Fibroblast of the aortic adventitia (primary cell): Measurements from ENCODE around the gene PRKG1. TPM values are rescaled to one million over a fixed set of nuclear protein-coding genes. Genes with fewer than 3 reads are reported as not detected.

Source experiments
- DNase-seq: peaks from one replicate; pipeline ENCODE4 v3.0.0-alpha.2; 2010; ENCODE audit warnings: low read depth
- H3K4me3 ChIP-seq: 2 replicates; pipeline ENCODE4 v1.5.1; 2011; ENCODE audit warnings: low read depth, mild to moderate bottlenecking, control low read depth, low read length, moderate library complexity
- CTCF ChIP-seq: IDR thresholded peaks from 2 replicates; pipeline ENCODE4 v1.5.1; 2011; ENCODE audit warnings: mild to moderate bottlenecking, low read length, control low read depth, inconsistent platforms; ENCODE audit not compliant: insufficient read depth
- total RNA-seq: library from RNA; depleted of rRNA; stranded (reverse); fragments of >200 nt; gene quantifications from 2 replicates; pipeline ENCODE4 v1.2.3, GENCODE V29; 2012; ENCODE audit warnings: low replicate concordance

PRKG1 gene
- total RNA-seq, 1 donor = 45.6 TPM

GRCh38 chr10:51421853-51422252 lies 347.6 kb downstream of the PRKG1 start:
- no peak for TF ChIP-seq CTCF
- DNase-seq = no peak

GRCh38 chr10:51422311-51423120 lies 348.2 kb downstream of the PRKG1 start:
- H3K4me3 ChIP-seq = no peak overlapping the region
- peak; percentile 81 for TF ChIP-seq CTCF
- DNase-seq = peak; percentile 80

More at GRCh38 chr10:51421853-51422252, 347.6 kb downstream of the PRKG1 start:
- H3K4me3 ChIP-seq = no peak overlapping the region

GRCh38 chr10:51423121-51423452 lies 348.8 kb downstream of the PRKG1 start:
- H3K4me3 ChIP-seq = no peak overlapping the region
- DNase-seq = no peak
- TF ChIP-seq CTCF = no peak

GRCh38 chr10:51425431-51425830 lies 351.1 kb downstream of the PRKG1 start:
- TF ChIP-seq CTCF = no peak
- peak; percentile 72 for DNase-seq
- H3K4me3 ChIP-seq = no peak overlapping the region

GRCh38 chr10:51427758-51428157 lies 353.5 kb downstream of the PRKG1 start:
- DNase-seq = no peak
- no peak overlapping the region for H3K4me3 ChIP-seq
- TF ChIP-seq CTCF = no peak

GRCh38 chr10:51430506-51430905 lies 356.2 kb downstream of the PRKG1 start:
- TF ChIP-seq CTCF = no peak
- peak; percentile 39 for DNase-seq

More at GRCh38 chr10:51430506-51430905, 356.2 kb downstream of the PRKG1 start:
- no peak overlapping the region for H3K4me3 ChIP-seq
